ENCODE results near the gene PCBP2.

PCBP2 gene

DNA sequence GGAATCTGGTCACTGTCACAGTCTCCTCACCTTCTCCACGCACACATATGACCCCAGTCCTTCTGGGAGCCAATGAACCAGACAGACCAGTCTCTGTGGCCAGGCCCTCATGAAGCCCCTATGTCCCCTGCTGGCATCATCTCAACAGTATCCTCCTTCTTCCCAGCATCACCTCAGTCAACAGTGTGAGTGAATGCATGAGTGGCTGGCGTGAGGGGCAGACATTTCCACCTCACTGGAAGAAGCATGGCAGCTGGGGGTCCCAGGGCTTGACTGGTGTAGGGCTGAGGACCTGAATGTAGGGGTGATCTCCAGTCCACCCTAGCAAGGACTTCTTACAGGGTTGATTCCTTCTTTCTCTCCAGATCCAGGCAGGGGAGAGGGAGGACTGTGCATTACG is 45.6 kb downstream of the PCBP2 start:
- DNase-seq (ENCODE audit: low read depth in 2 of 2) = no peak
- TF ChIP-seq, protein P1, sequence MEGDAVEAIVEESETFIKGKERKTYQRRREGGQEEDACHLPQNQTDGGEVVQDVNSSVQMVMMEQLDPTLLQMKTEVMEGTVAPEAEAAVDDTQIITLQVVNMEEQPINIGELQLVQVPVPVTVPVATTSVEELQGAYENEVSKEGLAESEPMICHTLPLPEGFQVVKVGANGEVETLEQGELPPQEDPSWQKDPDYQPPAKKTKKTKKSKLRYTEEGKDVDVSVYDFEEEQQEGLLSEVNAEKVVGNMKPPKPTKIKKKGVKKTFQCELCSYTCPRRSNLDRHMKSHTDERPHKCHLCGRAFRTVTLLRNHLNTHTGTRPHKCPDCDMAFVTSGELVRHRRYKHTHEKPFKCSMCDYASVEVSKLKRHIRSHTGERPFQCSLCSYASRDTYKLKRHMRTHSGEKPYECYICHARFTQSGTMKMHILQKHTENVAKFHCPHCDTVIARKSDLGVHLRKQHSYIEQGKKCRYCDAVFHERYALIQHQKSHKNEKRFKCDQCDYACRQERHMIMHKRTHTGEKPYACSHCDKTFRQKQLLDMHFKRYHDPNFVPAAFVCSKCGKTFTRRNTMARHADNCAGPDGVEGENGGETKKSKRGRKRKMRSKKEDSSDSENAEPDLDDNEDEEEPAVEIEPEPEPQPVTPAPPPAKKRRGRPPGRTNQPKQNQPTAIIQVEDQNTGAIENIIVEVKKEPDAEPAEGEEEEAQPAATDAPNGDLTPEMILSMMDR (IDR thresholded peaks at IDR 0.05; ENCODE audit: low read depth, low read length) = no peak
- no peak overlapping the region for H3K4me3 ChIP-seq (replicated peaks in 1 of 2; ENCODE audit: low read depth in 2 of 2, low read length in 2 of 2)

DNA sequence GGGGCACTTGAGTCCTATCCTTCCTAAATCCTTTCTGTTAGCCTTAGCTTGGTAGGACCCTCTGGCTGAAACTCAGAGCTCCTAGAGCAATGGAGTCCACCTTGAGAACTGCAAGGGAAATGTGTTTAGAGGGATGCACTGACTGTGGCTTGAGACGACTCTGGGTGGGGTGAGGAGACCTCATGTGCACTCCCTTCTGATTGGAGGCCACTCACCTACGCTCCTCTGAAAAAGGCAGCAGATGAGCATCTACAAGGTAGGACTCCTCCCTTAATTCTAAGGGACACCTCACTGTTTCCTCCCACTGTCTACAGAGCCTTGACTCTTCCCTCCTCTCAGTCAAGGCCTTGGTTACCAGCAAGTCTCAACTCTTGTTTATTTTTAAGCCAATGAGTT is 46.3 kb downstream of the PCBP2 start:
- TF ChIP-seq, protein P1 (IDR thresholded peaks at IDR 0.05; ENCODE audit: low read depth, low read length) = no peak
- DNase-seq (ENCODE audit: low read depth in 2 of 2) = no peak
- peak overlapping the region; percentile 81 to 84 for H3K4me3 ChIP-seq (replicated peaks in 1 of 2; ENCODE audit: low read depth in 2 of 2, low read length in 2 of 2)

DNA sequence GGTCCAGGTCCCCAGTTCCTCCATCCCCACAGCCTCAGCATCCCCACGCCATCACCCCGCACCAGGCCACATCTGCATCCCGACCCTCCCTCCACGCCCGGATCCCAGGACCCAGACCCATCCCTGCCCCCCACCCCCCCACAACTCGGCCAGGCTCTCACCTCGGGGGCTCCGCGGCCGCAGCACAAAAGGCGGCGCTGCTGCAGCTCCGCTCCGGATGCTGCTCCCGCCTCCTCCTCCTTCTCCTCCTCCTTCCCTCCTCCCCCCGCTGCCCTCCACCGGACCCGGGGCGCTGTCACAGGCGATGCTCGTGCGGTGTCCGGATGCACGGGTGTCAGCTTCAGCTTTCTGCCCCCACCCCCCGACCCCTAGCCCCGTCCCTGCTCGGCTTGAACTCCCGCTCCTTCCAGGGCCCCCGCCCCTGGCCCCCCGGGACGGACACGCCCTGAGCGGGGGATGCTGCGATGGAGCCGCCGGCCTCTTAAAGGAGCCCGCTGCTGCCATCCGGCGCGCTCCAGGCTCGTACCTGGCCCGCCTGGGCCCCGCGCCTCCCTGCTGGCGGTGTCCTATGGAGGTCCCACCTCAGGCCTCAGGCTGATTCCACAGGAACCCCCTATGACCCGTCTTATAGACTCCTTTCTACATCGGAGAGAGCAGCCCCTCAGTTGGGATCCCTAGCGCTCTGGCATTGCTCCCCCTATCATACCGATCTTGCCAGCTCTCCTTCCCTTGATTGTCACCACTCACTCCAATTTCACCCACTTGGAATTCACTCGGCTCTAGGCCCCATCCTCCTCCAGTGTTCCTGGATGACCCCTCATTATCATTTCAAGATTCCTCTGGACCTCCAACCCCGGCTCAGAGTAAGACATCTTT is 47.6 kb downstream of the PCBP2 start, which contains the start of gene MAP3K12:
Gene MAP3K12, minus strand, starts transcription at position 193 of the 876 bp plus-strand sequence. CDS start 12,067 bp downstream, outside the sequence.
- H3K4me3 ChIP-seq (replicated peaks in 1 of 2; ENCODE audit: low read depth in 2 of 2, low read length in 2 of 2) = peak within 1 kb of the TSS; percentile 81 to 84
- TF ChIP-seq, protein P1 (IDR thresholded peaks at IDR 0.05; ENCODE audit: low read depth, low read length) = no peak
- peak; percentile 56 to 85 for DNase-seq (ENCODE audit: low read depth in 2 of 2)

DNA sequence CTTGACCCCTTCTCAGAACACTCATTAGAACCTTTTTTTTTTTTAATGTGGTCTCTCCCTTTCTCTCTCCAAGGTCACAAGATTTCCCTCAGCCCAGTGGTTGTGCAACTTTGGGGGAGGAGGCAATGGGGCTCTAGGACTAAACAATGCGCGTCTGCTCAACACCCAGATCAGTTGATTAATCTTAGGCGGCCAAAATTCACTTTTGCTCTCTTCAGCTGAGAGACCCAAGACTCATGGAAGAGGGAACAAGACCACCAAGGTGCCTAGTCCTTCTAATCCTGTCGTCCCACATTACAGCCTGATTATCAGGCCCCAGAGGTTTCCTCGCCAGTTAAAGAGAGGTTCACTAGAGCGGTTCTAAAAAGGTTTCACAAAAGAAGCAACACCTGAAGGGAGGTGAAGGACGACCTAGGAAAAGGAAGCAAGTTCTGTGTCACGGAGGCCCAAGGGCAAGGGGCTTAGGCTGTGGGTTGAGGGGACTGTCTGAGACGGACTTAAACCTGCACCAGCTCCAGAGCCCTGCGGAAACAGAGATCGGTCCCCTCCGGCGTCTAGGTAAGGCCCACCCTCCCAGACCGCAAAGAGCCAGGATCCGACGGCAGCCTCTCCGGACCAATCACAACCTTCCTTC is 48.4 kb downstream of the PCBP2 start:
- TF ChIP-seq, protein P1 (IDR thresholded peaks at IDR 0.05; ENCODE audit: low read depth, low read length) = no peak
- DNase-seq (ENCODE audit: low read depth in 2 of 2) = peak; percentile 89 to 94
- H3K4me3 ChIP-seq (replicated peaks in 1 of 2; ENCODE audit: low read depth in 2 of 2, low read length in 2 of 2) = peak overlapping the region; percentile 81 to 84

DNA sequence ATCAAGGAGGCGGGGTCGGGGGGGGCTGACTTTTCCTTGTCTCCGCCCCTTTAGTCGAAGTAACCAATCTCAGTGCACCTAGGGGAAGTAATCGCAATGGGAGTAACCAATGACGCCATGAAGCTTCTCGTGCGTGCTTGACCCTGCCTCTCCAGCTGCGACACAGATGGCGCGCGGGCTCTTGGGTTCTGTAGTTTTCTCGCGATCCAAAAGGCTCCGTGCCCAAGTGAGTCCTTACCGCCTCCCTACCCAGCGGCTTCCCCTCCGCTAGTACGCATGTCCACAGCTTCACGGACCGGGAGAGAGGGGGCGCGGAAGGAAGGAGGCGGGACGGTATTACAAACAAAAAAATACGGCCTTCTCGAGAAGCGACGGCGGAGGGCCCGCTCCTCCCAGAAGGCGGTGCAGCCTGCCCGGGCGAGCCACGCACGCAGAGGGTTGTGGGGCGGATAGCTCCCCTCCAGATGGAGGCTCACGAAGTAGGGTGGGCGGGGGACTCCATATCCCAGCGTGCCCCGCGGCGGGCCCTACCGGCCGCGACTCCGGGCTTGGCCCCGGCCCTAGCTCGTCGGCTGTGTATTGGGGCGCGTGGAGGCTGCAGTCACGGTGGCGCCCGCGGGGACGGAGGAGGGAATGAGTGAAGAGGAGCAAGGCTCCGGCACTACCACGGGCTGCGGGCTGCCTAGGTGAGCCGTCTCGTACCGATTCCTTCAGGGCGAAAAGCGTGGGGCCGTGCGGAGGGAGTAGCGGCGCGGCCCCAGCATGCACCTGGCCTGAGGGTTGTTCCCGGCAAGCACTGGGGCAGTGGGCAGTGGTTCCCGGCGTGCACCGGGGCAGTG is 49.1 kb downstream of the PCBP2 start, which contains the start of gene TARBP2:
Gene TARBP2, plus strand, starts transcription at position 508 of the 839 bp plus-strand sequence. Its CDS starts 126 bp downstream, at position 634.
- peak; percentile 100 for DNase-seq (ENCODE audit: low read depth in 2 of 2)
- peak within 1 kb of the TSS; percentile 81 to 84 for H3K4me3 ChIP-seq (replicated peaks in 1 of 2; ENCODE audit: low read depth in 2 of 2, low read length in 2 of 2)
- TF ChIP-seq, protein P1 (IDR thresholded peaks at IDR 0.05; ENCODE audit: low read depth, low read length) = no peak

DNA sequence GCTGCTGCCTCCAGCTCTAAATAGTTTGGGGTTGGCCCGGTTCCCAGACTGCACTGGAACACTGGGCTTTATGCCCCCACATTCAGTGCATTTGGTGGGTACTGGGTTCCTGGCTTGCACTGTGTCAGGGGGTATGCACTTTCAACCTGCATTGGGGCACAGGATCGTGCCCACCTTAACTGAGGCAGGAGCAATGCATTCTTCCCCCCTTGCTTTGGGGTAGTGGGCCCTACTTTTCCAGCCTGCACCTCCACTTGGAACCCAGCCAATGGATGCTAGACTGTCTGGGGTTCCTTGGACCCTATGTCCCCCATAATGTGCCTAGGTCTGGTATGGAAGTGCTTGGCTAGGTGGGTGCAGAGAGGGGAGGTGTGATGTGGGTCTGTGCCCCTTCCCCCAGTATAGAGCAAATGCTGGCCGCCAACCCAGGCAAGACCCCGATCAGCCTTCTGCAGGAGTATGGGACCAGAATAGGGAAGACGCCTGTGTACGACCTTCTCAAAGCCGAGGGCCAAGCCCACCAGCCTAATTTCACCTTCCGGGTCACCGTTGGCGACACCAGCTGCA is 49.8 kb downstream of the PCBP2 start:
- TF ChIP-seq, protein P1 (IDR thresholded peaks at IDR 0.05; ENCODE audit: low read depth, low read length) = no peak
- DNase-seq (ENCODE audit: low read depth in 2 of 2) = no peak
- H3K4me3 ChIP-seq (replicated peaks in 1 of 2; ENCODE audit: low read depth in 2 of 2, low read length in 2 of 2) = peak overlapping the region; percentile 79 to 84

All from cardiac fibroblast (primary cell).